Psoas muscle (tissue), 8 donors: ENCODE results near the gene CD74. TPM values are rescaled to one million over a fixed set of nuclear protein-coding genes. Genes with fewer than 3 reads are reported as not detected.

Experiments used
- ATAC-seq, 4 donors: fragments of 200-7000 bp; cut with Tn5 transposase; one replicate each; pipeline ENCODE4 v1.9.1; 2020; ENCODE audit warnings: moderate library complexity in 3 of 4, mild to moderate bottlenecking in 2 of 4
- DNase-seq, 2 donors: peaks; one replicate each; pipeline ENCODE4 v3.0.0-alpha.2; 2020
- H3K27ac ChIP-seq: fragments of 200-600 bp; one replicate; pipeline ENCODE4 v1.8.0; 2022
- H3K27me3 ChIP-seq, 3 donors: fragments of 200-600 bp in 1 of 3; one replicate each; pipeline versions ENCODE4 v1.6.1 to v1.8.0; 2013 to 2022; ENCODE audit warnings: low read length in 2 of 3, mild to moderate bottlenecking in 2 of 3, moderate library complexity in 1 of 3; ENCODE audit not compliant: insufficient read depth in 3 of 3
- H3K36me3 ChIP-seq, 2 donors: fragments of 200-600 bp in 1 of 2; one replicate each; pipeline versions ENCODE4 v1.6.1 to v1.8.0; 2013 to 2022; ENCODE audit warnings: low read depth in 1 of 2, mild to moderate bottlenecking in 1 of 2, moderate library complexity in 1 of 2; ENCODE audit not compliant: insufficient read depth in 1 of 2
- H3K4me1 ChIP-seq: fragments of 200-600 bp; one replicate; pipeline ENCODE4 v1.8.0; 2022
- H3K4me3 ChIP-seq: fragments of 200-600 bp; one replicate; pipeline ENCODE4 v1.8.0; 2022; ENCODE audit warnings: mild to moderate bottlenecking
- H3K9me3 ChIP-seq: fragments of 200-600 bp; one replicate; pipeline ENCODE4 v1.8.0; 2022
- WGBS, 3 donors: extraction: QIAGEN DNeasy Blood & Tissue Kit; methylation state at CpG; one replicate each; pipeline versions ENCODE4 v1.1.6 to v1.1.7; 2013; 5-methylcytosine and 5-hydroxymethylcytosine counted together
- intact Hi-C, 2 donors: fragments of 100-400 bp; cut with DNase I; formaldehyde crosslinking; loops; one replicate each; pipeline versions ENCODE4 v1.11.0 to v1.14.2; 2022
- polyA plus RNA-seq, 3 donors: library from polyadenylated mRNA; stranded (reverse); fragments of 200-250 nt; gene quantifications; one replicate each; pipeline ENCODE4 v1.2.3, GENCODE V29; 2013
- total RNA-seq, 4 donors: library from RNA; stranded (reverse); fragmentation: NEBNext Ultra II Directional in 2 of 4; extraction: Animal tissue kit (Norgen Biotek cat#: 25700) in 2 of 4; gene quantifications; one replicate each; pipeline versions ENCODE4 v1.2.1 to v1.2.4, GENCODE V29; 2021 to 2023
- TF ChIP-seq, protein P1 (sequence below): fragments of 200-600 bp; IDR thresholded peaks from one replicate; pipeline ENCODE4 v1.8.0; 2022; ENCODE audit warnings: antibody characterized with exemption
- donor health status: healthy with polysubstance abuse.
- donor health status: DM: no; HTN: no; CAD: no; lungs with moderate emphysema.
- donor health status: Bipolar disorder and iron deficiency.
- donor health status: healthy.
- donor health status: DM: yes; HTN: yes; CAD: no.
- donor health status: DM: no; HTN: no; CAD: no.
- donor health status: DM: no; HTN: no; CAD: no.
- donor health status: DM: yes; HTN: yes; CAD: no.

Gene CD74
- total and polyA plus RNA-seq, 7 donors, result 66.5 to 299 (median 92.0) TPM

DNA sequence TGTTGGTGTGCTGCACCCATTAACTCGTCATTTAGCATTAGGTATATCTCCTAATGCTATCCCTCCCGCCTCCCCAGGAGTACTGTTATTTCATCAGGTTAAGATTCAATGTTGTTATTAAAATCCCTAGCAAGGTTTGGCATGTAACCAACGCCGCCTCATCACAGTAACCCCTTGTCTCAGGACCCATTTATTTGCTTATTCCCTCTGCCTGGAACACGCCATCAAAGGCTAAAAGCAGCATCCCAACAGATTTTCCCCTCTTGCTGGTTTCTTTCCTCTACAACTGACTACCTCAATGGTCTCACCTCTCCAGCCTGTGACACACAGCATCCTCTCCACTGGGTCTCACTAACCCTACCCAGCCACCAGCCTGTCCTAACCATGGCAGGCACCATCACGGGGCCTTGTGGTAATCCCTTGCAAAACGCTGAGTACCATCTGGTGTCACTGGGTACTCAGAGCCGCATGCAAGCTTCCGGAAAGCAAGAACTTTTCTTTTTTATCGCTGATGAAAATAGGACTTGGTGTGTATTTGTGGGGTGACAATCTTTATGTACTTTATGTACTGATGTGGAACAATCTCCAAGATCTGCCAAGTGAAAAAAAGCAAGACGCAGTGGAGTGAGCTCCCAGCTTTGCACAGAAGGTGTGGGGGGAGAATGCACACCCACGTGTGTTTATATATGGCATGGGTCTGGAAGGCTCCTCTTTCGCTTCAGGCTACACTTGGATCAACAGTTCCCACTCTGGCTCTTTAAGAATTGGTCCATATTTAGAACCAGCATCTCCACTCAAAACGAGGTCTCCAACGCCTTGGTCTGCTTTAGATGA is 30.7 kb upstream of the CD74 start:
- intact Hi-C loops, result no loop called here
- TF ChIP-seq, protein P1, sequence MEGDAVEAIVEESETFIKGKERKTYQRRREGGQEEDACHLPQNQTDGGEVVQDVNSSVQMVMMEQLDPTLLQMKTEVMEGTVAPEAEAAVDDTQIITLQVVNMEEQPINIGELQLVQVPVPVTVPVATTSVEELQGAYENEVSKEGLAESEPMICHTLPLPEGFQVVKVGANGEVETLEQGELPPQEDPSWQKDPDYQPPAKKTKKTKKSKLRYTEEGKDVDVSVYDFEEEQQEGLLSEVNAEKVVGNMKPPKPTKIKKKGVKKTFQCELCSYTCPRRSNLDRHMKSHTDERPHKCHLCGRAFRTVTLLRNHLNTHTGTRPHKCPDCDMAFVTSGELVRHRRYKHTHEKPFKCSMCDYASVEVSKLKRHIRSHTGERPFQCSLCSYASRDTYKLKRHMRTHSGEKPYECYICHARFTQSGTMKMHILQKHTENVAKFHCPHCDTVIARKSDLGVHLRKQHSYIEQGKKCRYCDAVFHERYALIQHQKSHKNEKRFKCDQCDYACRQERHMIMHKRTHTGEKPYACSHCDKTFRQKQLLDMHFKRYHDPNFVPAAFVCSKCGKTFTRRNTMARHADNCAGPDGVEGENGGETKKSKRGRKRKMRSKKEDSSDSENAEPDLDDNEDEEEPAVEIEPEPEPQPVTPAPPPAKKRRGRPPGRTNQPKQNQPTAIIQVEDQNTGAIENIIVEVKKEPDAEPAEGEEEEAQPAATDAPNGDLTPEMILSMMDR, result no peak
- H3K36me3 ChIP-seq, result peaks cover 28 to 56% of the 10 kb centered on the region in 2 donors
- H3K27ac ChIP-seq, result no peak overlapping the region
- H3K27me3 ChIP-seq, result no peaks in the 10 kb centered on the region
- DNase-seq (no peak), ATAC-seq (peak in 1 of 4 donors; percentile 25)
- 59 to 75% (median 60%) methylated on average over 15 of the region's 15 CpGs for WGBS, 3 donors
- no peaks in the 10 kb centered on the region for H3K9me3 ChIP-seq
- peaks cover 42% of the 10 kb centered on the region for H3K4me1 ChIP-seq
- H3K4me3 ChIP-seq, result no peak overlapping the region

DNA sequence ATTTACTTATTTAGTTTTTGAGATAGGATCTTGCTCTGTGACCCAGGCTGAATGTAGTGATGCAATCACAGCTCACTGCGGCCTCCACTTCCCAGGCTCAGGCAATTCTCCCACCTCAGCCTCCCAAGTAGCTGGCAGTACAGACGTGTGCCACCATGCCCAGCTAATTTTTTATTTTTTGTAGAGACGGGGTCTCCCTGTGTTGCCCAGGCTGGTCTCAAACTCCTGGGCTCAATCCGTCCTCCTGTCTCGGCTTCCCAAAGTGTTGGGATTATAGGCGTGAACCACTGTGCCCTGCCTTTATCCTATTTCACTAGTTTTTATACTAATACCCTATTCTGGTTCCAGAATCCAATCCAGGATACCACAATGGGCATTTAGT is 30.0 kb upstream of the CD74 start:
- H3K4me3 ChIP-seq, result no peak overlapping the region
- WGBS, 3 donors, result 69 to 91% (median 74%) methylated on average over 6 of the region's 6 CpGs
- H3K9me3 ChIP-seq, result no peaks in the 10 kb centered on the region
- TF ChIP-seq, protein P1, result no peak
- peaks cover 34% of the 10 kb centered on the region for H3K4me1 ChIP-seq
- H3K36me3 ChIP-seq, result peaks cover 27 to 49% of the 10 kb centered on the region in 2 donors
- DNase-seq (no peak), ATAC-seq (peak in 1 of 4 donors; percentile 22)
- H3K27ac ChIP-seq, result peak overlapping the region; percentile 68
- H3K27me3 ChIP-seq, result no peaks in the 10 kb centered on the region
- intact Hi-C loops, result no loop called here

DNA sequence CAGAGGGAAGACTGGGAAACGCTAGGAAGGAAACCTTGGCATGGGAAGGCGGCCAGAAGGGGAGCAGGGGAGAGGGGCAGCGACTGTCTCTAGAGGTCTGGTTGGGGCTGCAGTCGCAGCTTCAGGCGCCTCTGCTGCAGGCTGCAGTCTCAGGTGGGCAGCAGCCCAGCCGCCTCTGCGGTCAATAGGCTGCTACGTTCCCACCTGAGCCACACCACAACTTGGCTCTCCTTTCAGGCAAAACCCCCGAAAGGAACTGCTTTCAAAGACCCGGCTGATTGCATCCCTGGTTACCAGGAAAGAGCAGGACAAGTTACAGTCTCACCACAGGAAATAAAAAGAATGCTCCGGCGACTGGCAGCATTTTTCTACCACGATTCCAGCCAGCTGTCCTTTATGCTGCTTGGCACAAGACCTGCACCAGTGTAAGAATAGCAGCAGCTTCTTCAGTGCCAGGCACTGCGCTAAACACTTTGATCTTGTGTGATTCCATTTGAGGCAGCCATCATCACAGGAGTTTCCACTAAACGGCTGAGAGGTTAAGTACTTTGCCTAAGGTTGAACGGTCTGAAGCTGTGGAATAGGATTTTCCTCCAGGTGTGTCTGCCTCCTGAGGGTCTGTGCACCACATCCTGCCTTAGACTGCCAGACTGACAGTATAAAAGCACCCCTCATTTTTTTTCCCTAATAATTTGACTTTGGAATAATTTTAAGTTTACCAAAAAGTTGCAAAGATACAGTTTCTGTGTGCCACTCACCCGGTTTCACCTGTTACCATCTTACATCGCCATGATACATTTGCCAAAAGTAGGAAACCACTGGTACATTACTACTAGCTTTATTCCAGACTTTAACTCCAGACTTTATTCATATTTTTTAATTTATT is 29.3 kb upstream of the CD74 start:
- peaks cover 21 to 42% of the 10 kb centered on the region in 2 donors for H3K36me3 ChIP-seq
- no peak overlapping the region for H3K4me3 ChIP-seq
- peaks cover 30% of the 10 kb centered on the region for H3K4me1 ChIP-seq
- WGBS, 3 donors, result 27 to 31% (median 30%) methylated on average over 18 of the region's 18 CpGs
- peak overlapping the region; percentile 68 for H3K27ac ChIP-seq
- no peaks in the 10 kb centered on the region for H3K27me3 ChIP-seq
- DNase-seq, result no peak
- TF ChIP-seq, protein P1, result no peak
- peak; percentile 72 to 90 (median 85) for ATAC-seq
- no peaks in the 10 kb centered on the region for H3K9me3 ChIP-seq
- intact Hi-C loops, result no loop called here

DNA sequence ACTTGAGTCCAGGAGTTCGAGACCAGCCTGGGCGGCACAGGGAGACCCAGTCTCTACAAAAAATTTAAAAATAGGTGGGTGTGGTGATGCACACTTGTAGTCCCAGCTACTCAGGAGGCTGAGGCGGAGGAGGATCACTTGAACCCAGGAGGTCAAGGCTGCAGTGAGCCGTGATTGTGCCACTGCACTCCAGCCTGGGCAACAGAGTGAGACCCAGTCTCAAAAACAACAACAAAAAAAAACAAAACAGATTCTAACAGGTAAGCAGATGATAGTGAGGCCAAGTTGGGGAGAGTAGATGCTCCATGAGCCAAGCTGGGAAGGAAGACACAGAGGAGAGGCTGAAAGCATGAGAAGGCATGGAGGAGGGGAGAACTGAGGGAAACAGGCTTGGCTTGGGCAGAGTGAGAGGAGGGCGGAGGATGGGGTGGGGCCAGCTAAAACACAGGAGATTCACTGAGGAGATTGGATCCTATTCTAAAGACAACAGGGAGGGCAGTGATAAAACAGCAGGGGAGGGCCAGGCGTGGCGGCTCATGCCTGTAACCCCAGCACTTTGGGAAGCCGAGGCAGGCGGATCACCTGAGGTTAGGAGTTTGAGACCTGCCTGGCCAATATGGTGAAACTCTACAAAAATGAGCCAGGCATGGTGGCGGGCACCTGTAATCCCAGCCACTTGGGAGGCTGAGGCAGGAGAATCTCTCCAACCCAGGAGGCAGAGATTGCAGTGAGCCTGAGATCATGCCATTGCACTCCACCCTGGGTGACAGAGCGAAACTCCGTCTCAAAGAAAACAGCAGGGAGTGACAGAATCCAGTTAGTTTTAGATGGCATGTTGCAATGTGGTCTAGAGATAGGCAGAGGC is 28.5 kb upstream of the CD74 start:
- WGBS, 3 donors, result 89 to 90% (median 90%) methylated on average over 12 of the region's 12 CpGs
- no peaks in the 10 kb centered on the region for H3K27me3 ChIP-seq
- TF ChIP-seq, protein P1, result no peak
- peaks cover 30% of the 10 kb centered on the region for H3K4me1 ChIP-seq
- no peaks in the 10 kb centered on the region for H3K9me3 ChIP-seq
- peak in 2 of 4 donors; percentile 4 to 21 for ATAC-seq
- H3K27ac ChIP-seq, result peak overlapping the region; percentile 68
- no peak overlapping the region for H3K4me3 ChIP-seq
- DNase-seq, result no peak
- H3K36me3 ChIP-seq, result peaks cover 13 to 34% of the 10 kb centered on the region in 2 donors
- intact Hi-C loops, result no loop called here
